H9 (cell line): ENCODE results near the gene ZBTB44. TPM values are rescaled to one million over a fixed set of nuclear protein-coding genes. Genes with fewer than 3 reads are reported as not detected.

Experiments used
- DNase-seq: peaks from one replicate; pipeline ENCODE4 v3.0.0-alpha.2; 2017
- H2AFZ ChIP-seq: one replicate; pipeline ENCODE4 v1.6.1; 2013; ENCODE audit warnings: mild to moderate bottlenecking, low read length, control low read depth, moderate library complexity
- H2AK5ac ChIP-seq: 2 replicates; pipeline ENCODE4 v1.6.1; 2013; ENCODE audit warnings: low read length, control low read depth, mixed read lengths; ENCODE audit not compliant: insufficient read length
- H2BK120ac ChIP-seq: one replicate; pipeline ENCODE4 v1.6.1; 2013; ENCODE audit warnings: low read depth, mild to moderate bottlenecking, low read length, control low read depth, inconsistent platforms; ENCODE audit not compliant: poor library complexity, severe bottlenecking
- H2BK12ac ChIP-seq: 2 replicates; pipeline ENCODE4 v1.6.1; 2013; ENCODE audit warnings: low read length, control low read depth, mixed read lengths, low read depth; ENCODE audit not compliant: insufficient read length
- H2BK15ac ChIP-seq: 2 replicates; pipeline ENCODE4 v1.6.1; 2013; ENCODE audit warnings: low read depth, low read length, control low read depth
- H2BK20ac ChIP-seq: one replicate; pipeline ENCODE4 v1.6.1; 2013; ENCODE audit warnings: low read depth, mild to moderate bottlenecking, low read length, control low read depth, inconsistent platforms; ENCODE audit not compliant: poor library complexity, severe bottlenecking
- H2BK5ac ChIP-seq: 2 replicates; pipeline ENCODE4 v1.6.1; 2013; ENCODE audit warnings: low read length, control low read depth, mixed read lengths; ENCODE audit not compliant: insufficient read length
- H3K14ac ChIP-seq: 2 replicates; pipeline ENCODE4 v1.6.1; 2013; ENCODE audit warnings: low read length, control low read depth; ENCODE audit not compliant: insufficient read depth
- H3K18ac ChIP-seq: 2 replicates; pipeline ENCODE4 v1.6.1; 2013; ENCODE audit warnings: low read depth, mild to moderate bottlenecking, mixed read lengths, low read length, control low read depth; ENCODE audit not compliant: insufficient read length
- H3K23ac ChIP-seq: 2 replicates; pipeline ENCODE4 v1.6.1; 2013; ENCODE audit warnings: low read length, control low read depth, mixed read lengths, low read depth; ENCODE audit not compliant: insufficient read length
- H3K23me2 ChIP-seq: 2 replicates; pipeline ENCODE4 v1.6.1; 2013; ENCODE audit warnings: low read depth, mild to moderate bottlenecking, mixed read lengths, low read length, control low read depth; ENCODE audit not compliant: insufficient read length, poor library complexity, severe bottlenecking
- H3K27ac ChIP-seq: 2 replicates; pipeline ENCODE4 v1.5.1; 2013; ENCODE audit warnings: low read length, control low read depth, mixed read lengths, low read depth; ENCODE audit not compliant: insufficient read length
- H3K27me3 ChIP-seq: 2 replicates; pipeline ENCODE4 v1.6.1; 2013; ENCODE audit warnings: low read length, control low read depth, inconsistent platforms; ENCODE audit not compliant: insufficient read depth
- H3K4ac ChIP-seq: 2 replicates; pipeline ENCODE4 v1.6.1; 2013; ENCODE audit warnings: low read depth, mild to moderate bottlenecking, control low read depth, inconsistent platforms, low read length, moderate library complexity
- H3K4me1 ChIP-seq: 2 replicates; pipeline ENCODE4 v1.6.1; 2013; ENCODE audit warnings: low read length, control low read depth, inconsistent platforms; ENCODE audit not compliant: insufficient read depth
- H3K4me2 ChIP-seq: 2 replicates; pipeline ENCODE4 v1.6.1; 2013; ENCODE audit warnings: low read length, control low read depth, mixed read lengths; ENCODE audit not compliant: insufficient read length, insufficient read depth
- H3K56ac ChIP-seq: 2 replicates; pipeline ENCODE4 v1.6.1; 2013; ENCODE audit warnings: low read depth, mild to moderate bottlenecking, mixed read lengths, low read length, control low read depth; ENCODE audit not compliant: insufficient read length
- H3K79me1 ChIP-seq: 2 replicates; pipeline ENCODE4 v1.6.1; 2013; ENCODE audit warnings: low read depth, mild to moderate bottlenecking, moderate library complexity, low read length, control low read depth, inconsistent platforms; ENCODE audit not compliant: insufficient read depth, poor library complexity, severe bottlenecking
- H3K79me2 ChIP-seq: 2 replicates; pipeline ENCODE4 v1.6.1; 2013; ENCODE audit warnings: low read length, control low read depth, inconsistent platforms; ENCODE audit not compliant: insufficient read depth
- H3K9ac ChIP-seq: 2 replicates; pipeline ENCODE4 v1.6.1; 2013; ENCODE audit warnings: low read length, control low read depth, mixed read lengths; ENCODE audit not compliant: insufficient read length; ENCODE audit errors: extremely low read depth
- H3K9me3 ChIP-seq: one replicate; pipeline ENCODE4 v1.6.1; 2013; ENCODE audit warnings: low read depth, low read length, inconsistent platforms; ENCODE audit not compliant: control insufficient read depth
- H3T11ph ChIP-seq: one replicate; pipeline ENCODE4 v1.6.1; 2013; ENCODE audit warnings: mild to moderate bottlenecking, low read length, control low read depth, inconsistent platforms
- H4K20me1 ChIP-seq: one replicate; pipeline ENCODE4 v1.6.1; 2013; ENCODE audit not compliant: control insufficient read depth, insufficient read length, insufficient read depth
- H4K5ac ChIP-seq: 2 replicates; pipeline ENCODE4 v1.6.1; 2013; ENCODE audit warnings: low read depth, mild to moderate bottlenecking, mixed read lengths, low read length, control low read depth; ENCODE audit not compliant: insufficient read length
- H4K8ac ChIP-seq: replicated peaks from 2 replicates; pipeline ENCODE4 v1.6.1; 2013; ENCODE audit warnings: low read length, control low read depth, mixed read lengths, low read depth; ENCODE audit not compliant: insufficient read length
- H4K91ac ChIP-seq: 2 replicates; pipeline ENCODE4 v1.6.1; 2013; ENCODE audit warnings: low read depth, mild to moderate bottlenecking, moderate library complexity, mixed read lengths, low read length, control low read depth; ENCODE audit not compliant: insufficient read length
- H3K27ac Mint-ChIP-seq, 3 experiments: 2 replicates in 2 of 3; 3 replicates in 1 of 3; pipeline ENCODE4 v1.8.0; 2020 to 2021; ENCODE audit warnings: mixed read lengths in 3 of 3, mild to moderate bottlenecking in 1 of 3, moderate library complexity in 1 of 3
- H3K27me3 Mint-ChIP-seq: 2 replicates; pipeline ENCODE4 v1.8.0; 2021; ENCODE audit warnings: low read depth, mild to moderate bottlenecking, moderate library complexity, mixed read lengths
- H3K36me3 Mint-ChIP-seq, 3 experiments: 2 replicates in 2 of 3; 3 replicates in 1 of 3; pipeline ENCODE4 v1.8.0; 2020 to 2021; ENCODE audit warnings: low read depth in 3 of 3, mixed read lengths in 3 of 3; ENCODE audit not compliant: insufficient read depth in 1 of 3
- H3K4me1 Mint-ChIP-seq, 2 experiments: 2 replicates each; pipeline ENCODE4 v1.8.0; 2020; ENCODE audit warnings: mixed read lengths in 2 of 2
- H3K4me3 Mint-ChIP-seq, 2 experiments: 2 replicates in 1 of 2; 3 replicates in 1 of 2; pipeline ENCODE4 v1.8.0; 2020 to 2021; ENCODE audit warnings: mild to moderate bottlenecking in 2 of 2, mixed read lengths in 2 of 2, moderate library complexity in 1 of 2
- H3K9me3 Mint-ChIP-seq, 2 experiments: 2 replicates in 1 of 2; 3 replicates in 1 of 2; pipeline ENCODE4 v1.8.0; 2020; ENCODE audit warnings: mild to moderate bottlenecking in 2 of 2, mixed read lengths in 2 of 2, moderate library complexity in 1 of 2
- CTCF ChIP-seq: fragments of 200-600 bp; sonication (generic); conservative IDR thresholded peaks from 3 replicates; pipeline ENCODE4 v1.8.0; 2021; ENCODE audit warnings: antibody characterized with exemption, mild to moderate bottlenecking
- WGBS: extraction: QIAGEN DNeasy Blood & Tissue Kit; methylation state at CpG from one replicate; pipeline ENCODE4 v1.1.7; 2013; ENCODE audit warnings: missing lambda C conversion rate, low lambda C conversion rate, mixed read lengths; ENCODE audit not compliant: insufficient read length; ENCODE audit errors: extremely low coverage; 5-methylcytosine and 5-hydroxymethylcytosine counted together
- total RNA-seq: library from RNA; stranded (reverse); gene quantifications from 2 replicates; pipeline ENCODE4 v1.2.1, GENCODE V29; 2021

Gene ZBTB44
- total RNA-seq, 1 experiment from 2014 or later = 67.7 TPM

GRCh38 chr11:130243816-130244215 lies 70.9 kb downstream of the ZBTB44 start:
- no peak overlapping the region for H3K9ac ChIP-seq
- Mint-ChIP-seq H3K9me3 (no peaks in the 10 kb centered on the region), H3K27ac (no peak overlapping the region), H3K4me1 (peaks cover 4 to 10% of the 10 kb centered on the region in 2 experiments), H3K4me3 (no peak overlapping the region), H3K36me3 (peaks cover 3 to 10% (median 10%) of the 10 kb centered on the region in 3 experiments; a peak in 6 of 7 replicates), H3K27me3 (no peaks in the 10 kb centered on the region)
- no peak overlapping the region for H2BK5ac ChIP-seq
- no peak overlapping the region for H3T11ph ChIP-seq
- no peak overlapping the region for H3K23ac ChIP-seq
- no peaks in the 10 kb centered on the region for H3K9me3 ChIP-seq
- no peaks in the 10 kb centered on the region for H3K4me1 ChIP-seq
- H3K56ac ChIP-seq = no peak overlapping the region
- no peaks in the 10 kb centered on the region for H3K27me3 ChIP-seq
- no peak overlapping the region for H2BK20ac ChIP-seq
- H3K23me2 ChIP-seq = no peaks in the 10 kb centered on the region
- H3K27ac ChIP-seq = no peak overlapping the region
- H2AFZ ChIP-seq = no peak overlapping the region
- no peak overlapping the region for H3K4me2 ChIP-seq
- H3K79me1 ChIP-seq = no peaks in the 10 kb centered on the region
- H3K14ac ChIP-seq = no peak overlapping the region
- H2BK120ac ChIP-seq = no peak overlapping the region
- H3K18ac ChIP-seq = no peak overlapping the region
- WGBS = no CpG with 5 or more reads among the region's 2 CpGs
- no peaks in the 10 kb centered on the region; the same call in 1 of the 2 replicates for H3K79me2 ChIP-seq
- H4K20me1 ChIP-seq = no peaks in the 10 kb centered on the region
- no peak overlapping the region for H3K4ac ChIP-seq
- H4K8ac ChIP-seq = no peak overlapping the region
- H4K5ac ChIP-seq = no peak overlapping the region
- no peak overlapping the region for H2AK5ac ChIP-seq
- no peak overlapping the region for H2BK15ac ChIP-seq
- no peak for DNase-seq
- TF ChIP-seq CTCF = no peak
- H4K91ac ChIP-seq = no peak overlapping the region
- no peak overlapping the region for H2BK12ac ChIP-seq
